Measurements from ENCODE around the gene G6PC2. TPM values are rescaled to one million over a fixed set of nuclear protein-coding genes. Genes with fewer than 3 reads are reported as not detected.

Gene G6PC2
- total and polyA plus RNA-seq, 2 of the 8 experiments (the other 6 are each of a cell fraction or from before 2014, with no cell fraction given) = not detected

GRCh38 chr2:168956392-168956791 lies 55.3 kb downstream of the G6PC2 start (continued):
- TF ChIP-seq RBBP5 (IDR thresholded peaks at IDR 0.05; ENCODE audit: borderline replicate concordance, low read depth, low read length) (no peak), CEBPB (IDR thresholded peaks at IDR 0.05; ENCODE audit: low read depth, low read length) (no peak), RAD21 (IDR thresholded peaks at IDR 0.05 in 1 of 2, conservative IDR thresholded peaks at IDR 0.05 in 1 of 2; ENCODE audit: low read depth in 2 of 2, low read length in 2 of 2) (no peak)

Other genes starting within 250 kb of the G6PC2 start
- gene NOSTRIN, start 98.7 kb upstream of the G6PC2 start, total RNA-seq (2021; fragmentation: NEBNext Ultra II Directional; extraction: Animal tissue kit (Norgen Biotek cat#: 25700)) = not detected in 2 replicates
- not detected in 2 replicates for gene NOSTRIN, start 98.7 kb upstream of the G6PC2 start, polyA plus RNA-seq (2011; rRNA removed)
- 34.7 and 35.8 TPM in 2 replicates for gene SPC25, start 10.9 kb upstream of the G6PC2 start, total RNA-seq (2021; fragmentation: NEBNext Ultra II Directional; extraction: Animal tissue kit (Norgen Biotek cat#: 25700))
- gene SPC25, start 10.9 kb upstream of the G6PC2 start, polyA plus RNA-seq (2011; rRNA removed) = 12.3 and 21.0 TPM in 2 replicates
- gene ABCB11, start 130.0 kb downstream of the G6PC2 start, total RNA-seq (2021; fragmentation: NEBNext Ultra II Directional; extraction: Animal tissue kit (Norgen Biotek cat#: 25700)) = not detected in 2 replicates
- not detected in 2 replicates for gene ABCB11, start 130.0 kb downstream of the G6PC2 start, polyA plus RNA-seq (2011; rRNA removed)
- gene DHRS9, start 168.3 kb downstream of the G6PC2 start, total RNA-seq (2021; fragmentation: NEBNext Ultra II Directional; extraction: Animal tissue kit (Norgen Biotek cat#: 25700)) = not detected in 2 replicates
- not detected in 2 replicates for gene DHRS9, start 168.3 kb downstream of the G6PC2 start, polyA plus RNA-seq (2011; rRNA removed)